OCI-LY3 (cell line): ENCODE results near the gene GUSB.

ENCODE experiments used
- CTCF ChIP-seq: fragments of 200-600, 300-600 bp; sonication (generic); IDR thresholded peaks from 2 replicates; pipeline ENCODE4 v1.5.1; 2014; ENCODE audit warnings: antibody characterized with exemption, low read length, low read depth
- EZH2phosphoT487 ChIP-seq: fragments of 200-600 bp; shearing (Covaris generic); IDR thresholded peaks from 2 replicates; pipeline ENCODE4 v1.6.1; 2018; ENCODE audit warnings: antibody characterized with exemption, mixed run types, low read depth

- TF ChIP-seq CTCF (no peak), EZH2phosphoT487 (no peak)
These were observed 20.0 kb downstream of the GUSB start for GRCh38 chr7:65962033-65962432.
